H9 (cell line): Measurements from ENCODE around the gene ARL5B. TPM values are rescaled to one million over a fixed set of nuclear protein-coding genes. Genes with fewer than 3 reads are reported as not detected.

Experiments
- DNase-seq: peaks from one replicate; pipeline ENCODE4 v3.0.0-alpha.2; 2017
- H2AFZ ChIP-seq: one replicate; pipeline ENCODE4 v1.6.1; 2013; ENCODE audit warnings: mild to moderate bottlenecking, low read length, control low read depth, moderate library complexity
- H2AK5ac ChIP-seq: 2 replicates; pipeline ENCODE4 v1.6.1; 2013; ENCODE audit warnings: low read length, control low read depth, mixed read lengths; ENCODE audit not compliant: insufficient read length
- H2BK120ac ChIP-seq: one replicate; pipeline ENCODE4 v1.6.1; 2013; ENCODE audit warnings: low read depth, mild to moderate bottlenecking, low read length, control low read depth, inconsistent platforms; ENCODE audit not compliant: poor library complexity, severe bottlenecking
- H2BK12ac ChIP-seq: 2 replicates; pipeline ENCODE4 v1.6.1; 2013; ENCODE audit warnings: low read length, control low read depth, mixed read lengths, low read depth; ENCODE audit not compliant: insufficient read length
- H2BK15ac ChIP-seq: 2 replicates; pipeline ENCODE4 v1.6.1; 2013; ENCODE audit warnings: low read depth, low read length, control low read depth
- H2BK20ac ChIP-seq: one replicate; pipeline ENCODE4 v1.6.1; 2013; ENCODE audit warnings: low read depth, mild to moderate bottlenecking, low read length, control low read depth, inconsistent platforms; ENCODE audit not compliant: poor library complexity, severe bottlenecking
- H2BK5ac ChIP-seq: 2 replicates; pipeline ENCODE4 v1.6.1; 2013; ENCODE audit warnings: low read length, control low read depth, mixed read lengths; ENCODE audit not compliant: insufficient read length
- H3K14ac ChIP-seq: 2 replicates; pipeline ENCODE4 v1.6.1; 2013; ENCODE audit warnings: low read length, control low read depth; ENCODE audit not compliant: insufficient read depth
- H3K18ac ChIP-seq: 2 replicates; pipeline ENCODE4 v1.6.1; 2013; ENCODE audit warnings: low read depth, mild to moderate bottlenecking, mixed read lengths, low read length, control low read depth; ENCODE audit not compliant: insufficient read length
- H3K23ac ChIP-seq: 2 replicates; pipeline ENCODE4 v1.6.1; 2013; ENCODE audit warnings: low read length, control low read depth, mixed read lengths, low read depth; ENCODE audit not compliant: insufficient read length
- H3K23me2 ChIP-seq: 2 replicates; pipeline ENCODE4 v1.6.1; 2013; ENCODE audit warnings: low read depth, mild to moderate bottlenecking, mixed read lengths, low read length, control low read depth; ENCODE audit not compliant: insufficient read length, poor library complexity, severe bottlenecking
- H3K27ac ChIP-seq: 2 replicates; pipeline ENCODE4 v1.5.1; 2013; ENCODE audit warnings: low read length, control low read depth, mixed read lengths, low read depth; ENCODE audit not compliant: insufficient read length
- H3K27me3 ChIP-seq: 2 replicates; pipeline ENCODE4 v1.6.1; 2013; ENCODE audit warnings: low read length, control low read depth, inconsistent platforms; ENCODE audit not compliant: insufficient read depth
- H3K4ac ChIP-seq: 2 replicates; pipeline ENCODE4 v1.6.1; 2013; ENCODE audit warnings: low read depth, mild to moderate bottlenecking, control low read depth, inconsistent platforms, low read length, moderate library complexity
- H3K4me1 ChIP-seq: 2 replicates; pipeline ENCODE4 v1.6.1; 2013; ENCODE audit warnings: low read length, control low read depth, inconsistent platforms; ENCODE audit not compliant: insufficient read depth
- H3K4me2 ChIP-seq: 2 replicates; pipeline ENCODE4 v1.6.1; 2013; ENCODE audit warnings: low read length, control low read depth, mixed read lengths; ENCODE audit not compliant: insufficient read length, insufficient read depth
- H3K56ac ChIP-seq: 2 replicates; pipeline ENCODE4 v1.6.1; 2013; ENCODE audit warnings: low read depth, mild to moderate bottlenecking, mixed read lengths, low read length, control low read depth; ENCODE audit not compliant: insufficient read length
- H3K79me1 ChIP-seq: 2 replicates; pipeline ENCODE4 v1.6.1; 2013; ENCODE audit warnings: low read depth, mild to moderate bottlenecking, moderate library complexity, low read length, control low read depth, inconsistent platforms; ENCODE audit not compliant: insufficient read depth, poor library complexity, severe bottlenecking
- H3K79me2 ChIP-seq: 2 replicates; pipeline ENCODE4 v1.6.1; 2013; ENCODE audit warnings: low read length, control low read depth, inconsistent platforms; ENCODE audit not compliant: insufficient read depth
- H3K9ac ChIP-seq: 2 replicates; pipeline ENCODE4 v1.6.1; 2013; ENCODE audit warnings: low read length, control low read depth, mixed read lengths; ENCODE audit not compliant: insufficient read length; ENCODE audit errors: extremely low read depth
- H3K9me3 ChIP-seq: one replicate; pipeline ENCODE4 v1.6.1; 2013; ENCODE audit warnings: low read depth, low read length, inconsistent platforms; ENCODE audit not compliant: control insufficient read depth
- H3T11ph ChIP-seq: one replicate; pipeline ENCODE4 v1.6.1; 2013; ENCODE audit warnings: mild to moderate bottlenecking, low read length, control low read depth, inconsistent platforms
- H4K20me1 ChIP-seq: one replicate; pipeline ENCODE4 v1.6.1; 2013; ENCODE audit not compliant: control insufficient read depth, insufficient read length, insufficient read depth
- H4K5ac ChIP-seq: 2 replicates; pipeline ENCODE4 v1.6.1; 2013; ENCODE audit warnings: low read depth, mild to moderate bottlenecking, mixed read lengths, low read length, control low read depth; ENCODE audit not compliant: insufficient read length
- H4K8ac ChIP-seq: replicated peaks from 2 replicates; pipeline ENCODE4 v1.6.1; 2013; ENCODE audit warnings: low read length, control low read depth, mixed read lengths, low read depth; ENCODE audit not compliant: insufficient read length
- H4K91ac ChIP-seq: 2 replicates; pipeline ENCODE4 v1.6.1; 2013; ENCODE audit warnings: low read depth, mild to moderate bottlenecking, moderate library complexity, mixed read lengths, low read length, control low read depth; ENCODE audit not compliant: insufficient read length
- H3K27ac Mint-ChIP-seq, 3 experiments: 2 replicates in 2 of 3; 3 replicates in 1 of 3; pipeline ENCODE4 v1.8.0; 2020 to 2021; ENCODE audit warnings: mixed read lengths in 3 of 3, mild to moderate bottlenecking in 1 of 3, moderate library complexity in 1 of 3
- H3K27me3 Mint-ChIP-seq: 2 replicates; pipeline ENCODE4 v1.8.0; 2021; ENCODE audit warnings: low read depth, mild to moderate bottlenecking, moderate library complexity, mixed read lengths
- H3K36me3 Mint-ChIP-seq, 3 experiments: 2 replicates in 2 of 3; 3 replicates in 1 of 3; pipeline ENCODE4 v1.8.0; 2020 to 2021; ENCODE audit warnings: low read depth in 3 of 3, mixed read lengths in 3 of 3; ENCODE audit not compliant: insufficient read depth in 1 of 3
- H3K4me1 Mint-ChIP-seq, 2 experiments: 2 replicates each; pipeline ENCODE4 v1.8.0; 2020; ENCODE audit warnings: mixed read lengths in 2 of 2
- H3K4me3 Mint-ChIP-seq, 2 experiments: 2 replicates in 1 of 2; 3 replicates in 1 of 2; pipeline ENCODE4 v1.8.0; 2020 to 2021; ENCODE audit warnings: mild to moderate bottlenecking in 2 of 2, mixed read lengths in 2 of 2, moderate library complexity in 1 of 2
- H3K9me3 Mint-ChIP-seq, 2 experiments: 2 replicates in 1 of 2; 3 replicates in 1 of 2; pipeline ENCODE4 v1.8.0; 2020; ENCODE audit warnings: mild to moderate bottlenecking in 2 of 2, mixed read lengths in 2 of 2, moderate library complexity in 1 of 2
- CTCF ChIP-seq: fragments of 200-600 bp; sonication (generic); conservative IDR thresholded peaks from 3 replicates; pipeline ENCODE4 v1.8.0; 2021; ENCODE audit warnings: antibody characterized with exemption, mild to moderate bottlenecking
- WGBS: extraction: QIAGEN DNeasy Blood & Tissue Kit; methylation state at CpG from one replicate; pipeline ENCODE4 v1.1.7; 2013; ENCODE audit warnings: missing lambda C conversion rate, low lambda C conversion rate, mixed read lengths; ENCODE audit not compliant: insufficient read length; ENCODE audit errors: extremely low coverage; 5-methylcytosine and 5-hydroxymethylcytosine counted together
- total RNA-seq: library from RNA; stranded (reverse); gene quantifications from 2 replicates; pipeline ENCODE4 v1.2.1, GENCODE V29; 2021

The ARL5B gene
- total RNA-seq, 1 experiment from 2014 or later = 33.9 TPM

GRCh38 chr10:18653112-18653511 lies 6.1 kb upstream of the ARL5B start:
- no peak overlapping the region for H3K27ac ChIP-seq
- H2BK20ac ChIP-seq = no peak overlapping the region
- no peak overlapping the region for H4K91ac ChIP-seq
- H3K36me3 Mint-ChIP-seq = no peaks in the 10 kb centered on the region
- H3K4me1 Mint-ChIP-seq = peaks cover 16 to 22% of the 10 kb centered on the region in 2 experiments
- no peaks in the 10 kb centered on the region for H3K9me3 Mint-ChIP-seq
- no peak overlapping the region for H3K4me2 ChIP-seq
- no peak overlapping the region for H3K9ac ChIP-seq
- H4K20me1 ChIP-seq = no peaks in the 10 kb centered on the region
- TF ChIP-seq CTCF = no peak
- H3K23ac ChIP-seq = no peak overlapping the region
- DNase-seq = no peak
- H3K27me3 Mint-ChIP-seq = no peaks in the 10 kb centered on the region
- H3K79me1 ChIP-seq = no peaks in the 10 kb centered on the region
- H3K14ac ChIP-seq = no peak overlapping the region
- H2BK15ac ChIP-seq = no peak overlapping the region
- no peaks in the 10 kb centered on the region for H3K9me3 ChIP-seq
- H3T11ph ChIP-seq = no peak overlapping the region
- no peaks in the 10 kb centered on the region for H3K4me1 ChIP-seq
- WGBS = no CpG with 5 or more reads among the region's 3 CpGs
- H4K5ac ChIP-seq = no peak overlapping the region
- H3K27ac Mint-ChIP-seq = no peak overlapping the region
- no peak overlapping the region for H3K4me3 Mint-ChIP-seq
- no peaks in the 10 kb centered on the region for H3K27me3 ChIP-seq
- no peak overlapping the region for H2BK12ac ChIP-seq
- H3K56ac ChIP-seq = no peak overlapping the region
- peaks cover 4% of the 10 kb centered on the region; the same call in 1 of the 2 replicates for H3K79me2 ChIP-seq
- no peak overlapping the region for H2BK5ac ChIP-seq
- H3K4ac ChIP-seq = no peak overlapping the region
- H3K23me2 ChIP-seq = peaks cover 3% of the 10 kb centered on the region
- no peak overlapping the region for H2AFZ ChIP-seq
- H2BK120ac ChIP-seq = no peak overlapping the region
- H4K8ac ChIP-seq = no peak overlapping the region
- H3K18ac ChIP-seq = no peak overlapping the region
- no peak overlapping the region for H2AK5ac ChIP-seq
